ENCODE results near the gene CEP162.

- TF ChIP-seq CTCF (IDR thresholded peaks at IDR 0.05) (no peak), EP300 (IDR thresholded peaks at IDR 0.05) (no peak), POLR2AphosphoS5 (IDR thresholded peaks at IDR 0.05) (no peak)
Measured at GRCh38 chr6:84227044-84227433, 404 bp downstream of the CEP162 start.
